ENCODE results near the gene RFX4.
"Not testable (repeated sequence)": the region's sequence is repeated elsewhere in the genome, so short reads cannot be mapped to it uniquely, and the experiment has no call there.

Gene RFX4

GRCh38 chr12:106690569-106691305 lies 107.9 kb downstream of the RFX4 start:
- Histone ChIP-seq H3K4me1 (ENCODE audit: control insufficient read depth, insufficient read depth, low read length) (no peaks in the 10 kb centered on the region), H3K36me3 (ENCODE audit: control insufficient read depth in 2 of 2, insufficient read depth in 2 of 2, low read length in 2 of 2) (no peaks in the 10 kb centered on the region), H3K4me3 (ENCODE audit: low read length in 2 of 2) (no peak overlapping the region), H3K9me3 (ENCODE audit: control insufficient read depth in 2 of 2, low read length in 2 of 2) (peaks cover 0 to 5% of the 10 kb centered on the region in 2 donors), H3K27ac (ENCODE audit: low read length) (no peak overlapping the region), H3K27me3 (ENCODE audit: control insufficient read depth in 1 of 2, insufficient read depth in 2 of 2, low read length in 2 of 2) (no peaks in the 10 kb centered on the region), H3K9ac (ENCODE audit: low read length in 2 of 2) (no peak overlapping the region)

- not testable (repeated sequence) for H3K9me3 ChIP-seq (ENCODE audit: control insufficient read depth in 2 of 2, low read length in 2 of 2); H3K27me3 ChIP-seq (ENCODE audit: control insufficient read depth in 1 of 2, insufficient read depth in 2 of 2, low read length in 2 of 2); H3K36me3 ChIP-seq (ENCODE audit: control insufficient read depth in 2 of 2, insufficient read depth in 2 of 2, low read length in 2 of 2); H3K9ac ChIP-seq (ENCODE audit: low read length in 2 of 2); H3K27ac ChIP-seq (ENCODE audit: low read length); H3K4me3 ChIP-seq (ENCODE audit: low read length in 2 of 2); H3K4me1 ChIP-seq (ENCODE audit: control insufficient read depth, insufficient read depth, low read length)
Observed at GRCh38 chr12:106692033-106692432, 109.2 kb downstream of the RFX4 start.

GRCh38 chr12:106692896-106693820 lies 110.4 kb downstream of the RFX4 start:
- Histone ChIP-seq H3K27ac (ENCODE audit: low read length) (no peak overlapping the region), H3K27me3 (ENCODE audit: control insufficient read depth in 1 of 2, insufficient read depth in 2 of 2, low read length in 2 of 2) (no peaks in the 10 kb centered on the region), H3K9me3 (ENCODE audit: control insufficient read depth in 2 of 2, low read length in 2 of 2) (peaks cover 0 to 6% of the 10 kb centered on the region in 2 donors), H3K4me1 (ENCODE audit: control insufficient read depth, insufficient read depth, low read length) (no peaks in the 10 kb centered on the region), H3K36me3 (ENCODE audit: control insufficient read depth in 2 of 2, insufficient read depth in 2 of 2, low read length in 2 of 2) (no peaks in the 10 kb centered on the region), H3K9ac (ENCODE audit: low read length in 2 of 2) (no peak overlapping the region), H3K4me3 (ENCODE audit: low read length in 2 of 2) (no peak overlapping the region)

GRCh38 chr12:106696071-106696470 lies 113.3 kb downstream of the RFX4 start:
- no peaks in the 10 kb centered on the region for H3K36me3 ChIP-seq (ENCODE audit: control insufficient read depth in 2 of 2, insufficient read depth in 2 of 2, low read length in 2 of 2)

GRCh38 chr12:106696681-106697417 lies 114.0 kb downstream of the RFX4 start:
- no peak overlapping the region for H3K27ac ChIP-seq (ENCODE audit: low read length)
- no peaks in the 10 kb centered on the region for H3K36me3 ChIP-seq (ENCODE audit: control insufficient read depth in 2 of 2, insufficient read depth in 2 of 2, low read length in 2 of 2)
- H3K9me3 ChIP-seq (ENCODE audit: control insufficient read depth in 2 of 2, low read length in 2 of 2) = peaks cover 0 to 7% of the 10 kb centered on the region in 2 donors
- no peak overlapping the region for H3K9ac ChIP-seq (ENCODE audit: low read length in 2 of 2)
- H3K4me1 ChIP-seq (ENCODE audit: control insufficient read depth, insufficient read depth, low read length) = no peaks in the 10 kb centered on the region
- H3K27me3 ChIP-seq (ENCODE audit: control insufficient read depth in 1 of 2, insufficient read depth in 2 of 2, low read length in 2 of 2) = no peaks in the 10 kb centered on the region
- H3K4me3 ChIP-seq (ENCODE audit: low read length in 2 of 2) = no peak overlapping the region

More at GRCh38 chr12:106696071-106696470, 113.3 kb downstream of the RFX4 start:
- Histone ChIP-seq H3K4me1 (ENCODE audit: control insufficient read depth, insufficient read depth, low read length) (no peaks in the 10 kb centered on the region), H3K9ac (ENCODE audit: low read length in 2 of 2) (no peak overlapping the region), H3K27ac (ENCODE audit: low read length) (no peak overlapping the region), H3K27me3 (ENCODE audit: control insufficient read depth in 1 of 2, insufficient read depth in 2 of 2, low read length in 2 of 2) (no peaks in the 10 kb centered on the region), H3K9me3 (ENCODE audit: control insufficient read depth in 2 of 2, low read length in 2 of 2) (peaks cover 0 to 7% of the 10 kb centered on the region in 2 donors), H3K4me3 (ENCODE audit: low read length in 2 of 2) (no peak overlapping the region)

GRCh38 chr12:106704081-106704480 lies 121.3 kb downstream of the RFX4 start:
- peaks cover 3 to 5% of the 10 kb centered on the region in 2 donors for H3K9me3 ChIP-seq (ENCODE audit: control insufficient read depth in 2 of 2, low read length in 2 of 2)
- no peak overlapping the region for H3K27ac ChIP-seq (ENCODE audit: low read length)
- H3K36me3 ChIP-seq (ENCODE audit: control insufficient read depth in 2 of 2, insufficient read depth in 2 of 2, low read length in 2 of 2) = no peaks in the 10 kb centered on the region
- peaks cover 0 to 4% of the 10 kb centered on the region in 2 donors for H3K27me3 ChIP-seq (ENCODE audit: control insufficient read depth in 1 of 2, insufficient read depth in 2 of 2, low read length in 2 of 2)
- H3K9ac ChIP-seq (ENCODE audit: low read length in 2 of 2) = no peak overlapping the region
- H3K4me3 ChIP-seq (ENCODE audit: low read length in 2 of 2) = no peak overlapping the region
- H3K4me1 ChIP-seq (ENCODE audit: control insufficient read depth, insufficient read depth, low read length) = no peaks in the 10 kb centered on the region

- H3K9ac ChIP-seq (ENCODE audit: low read length in 2 of 2) = no peak overlapping the region
- H3K4me1 ChIP-seq (ENCODE audit: control insufficient read depth, insufficient read depth, low read length) = no peaks in the 10 kb centered on the region
- H3K9me3 ChIP-seq (ENCODE audit: control insufficient read depth in 2 of 2, low read length in 2 of 2) = peaks cover 0 to 5% of the 10 kb centered on the region in 2 donors
- no peak overlapping the region for H3K4me3 ChIP-seq (ENCODE audit: low read length in 2 of 2)
- no peak overlapping the region for H3K27ac ChIP-seq (ENCODE audit: low read length)
- peaks cover 0 to 4% of the 10 kb centered on the region in 2 donors for H3K27me3 ChIP-seq (ENCODE audit: control insufficient read depth in 1 of 2, insufficient read depth in 2 of 2, low read length in 2 of 2)
- no peaks in the 10 kb centered on the region for H3K36me3 ChIP-seq (ENCODE audit: control insufficient read depth in 2 of 2, insufficient read depth in 2 of 2, low read length in 2 of 2)
Observed at GRCh38 chr12:106705971-106706370, 123.2 kb downstream of the RFX4 start.

- H3K9ac ChIP-seq (ENCODE audit: low read length in 2 of 2) = no peak overlapping the region
- H3K4me1 ChIP-seq (ENCODE audit: control insufficient read depth, insufficient read depth, low read length) = no peaks in the 10 kb centered on the region
- no peak overlapping the region for H3K4me3 ChIP-seq (ENCODE audit: low read length in 2 of 2)
- H3K9me3 ChIP-seq (ENCODE audit: control insufficient read depth in 2 of 2, low read length in 2 of 2) = no peaks in the 10 kb centered on the region
- H3K36me3 ChIP-seq (ENCODE audit: control insufficient read depth in 2 of 2, insufficient read depth in 2 of 2, low read length in 2 of 2) = no peaks in the 10 kb centered on the region
- H3K27ac ChIP-seq (ENCODE audit: low read length) = no peak overlapping the region
- peaks cover 0 to 4% of the 10 kb centered on the region in 2 donors for H3K27me3 ChIP-seq (ENCODE audit: control insufficient read depth in 1 of 2, insufficient read depth in 2 of 2, low read length in 2 of 2)
Observed at GRCh38 chr12:106709068-106709511, 126.3 kb downstream of the RFX4 start.

- Histone ChIP-seq H3K4me1 (ENCODE audit: control insufficient read depth, insufficient read depth, low read length) (no peaks in the 10 kb centered on the region), H3K27me3 (ENCODE audit: control insufficient read depth in 1 of 2, insufficient read depth in 2 of 2, low read length in 2 of 2) (peaks cover 0 to 2% of the 10 kb centered on the region in 2 donors), H3K9me3 (ENCODE audit: control insufficient read depth in 2 of 2, low read length in 2 of 2) (no peaks in the 10 kb centered on the region), H3K4me3 (ENCODE audit: low read length in 2 of 2) (no peak overlapping the region), H3K27ac (ENCODE audit: low read length) (no peak overlapping the region), H3K36me3 (ENCODE audit: control insufficient read depth in 2 of 2, insufficient read depth in 2 of 2, low read length in 2 of 2) (no peaks in the 10 kb centered on the region), H3K9ac (ENCODE audit: low read length in 2 of 2) (no peak overlapping the region)
Observed at GRCh38 chr12:106710143-106710893, 127.5 kb downstream of the RFX4 start.

GRCh38 chr12:106711316-106711715 lies 128.5 kb downstream of the RFX4 start:
- H3K9me3 ChIP-seq (ENCODE audit: control insufficient read depth in 2 of 2, low read length in 2 of 2) = no peaks in the 10 kb centered on the region
- no peaks in the 10 kb centered on the region for H3K36me3 ChIP-seq (ENCODE audit: control insufficient read depth in 2 of 2, insufficient read depth in 2 of 2, low read length in 2 of 2)
- no peaks in the 10 kb centered on the region for H3K4me1 ChIP-seq (ENCODE audit: control insufficient read depth, insufficient read depth, low read length)
- H3K27ac ChIP-seq (ENCODE audit: low read length) = no peak overlapping the region
- no peaks in the 10 kb centered on the region for H3K27me3 ChIP-seq (ENCODE audit: control insufficient read depth in 1 of 2, insufficient read depth in 2 of 2, low read length in 2 of 2)
- H3K4me3 ChIP-seq (ENCODE audit: low read length in 2 of 2) = no peak overlapping the region
- no peak overlapping the region for H3K9ac ChIP-seq (ENCODE audit: low read length in 2 of 2)
